H1 (cell line): ENCODE data around the gene MXD1. TPM values are rescaled to one million over a fixed set of nuclear protein-coding genes. Genes with fewer than 3 reads are reported as not detected.
A peak's percentile ranks its signal among the peaks of the same experiment; 100 is the strongest.

Source experiments
- CTCF ChIA-PET: fragments of 300-600 bp; sonication (Branson Sonifier 250); formaldehyde crosslinking; loops from one replicate; lab custom pipeline; 2021; ENCODE audit not compliant: partially characterized antibody; lab: Charles Lee
- POLR2A ChIA-PET: fragments of 300-600 bp; sonication (Branson Sonifier 250); formaldehyde crosslinking; loops from one replicate; lab custom pipeline; 2021; ENCODE audit warnings: inconsistent platforms; ENCODE audit not compliant: partially characterized antibody; lab: Charles Lee
- DNase-seq, 2 experiments: peaks; one replicate each; pipeline versions ENCODE4 v3.0.0 to v3.0.0-alpha.2; 2010 to 2022; ENCODE audit warnings: low spot score in 2 of 2, low read depth in 1 of 2, mixed read lengths in 1 of 2
- FAIRE-seq: peaks from 2 replicates; lab custom pipeline; 2011; peaks lifted over from hg19 to GRCh38; lab: Jason Lieb, UNC
- H2AFZ ChIP-seq: 2 replicates; pipeline ENCODE4 v1.8.1; 2012; ENCODE audit warnings: low read length, inconsistent platforms
- H2AK5ac ChIP-seq: 2 replicates; pipeline ENCODE4 v1.6.1; 2013; ENCODE audit warnings: low read depth, low read length
- H2BK120ac ChIP-seq: replicated peaks from 2 replicates; pipeline ENCODE3; 2013; ENCODE audit warnings: low read depth, low read length, inconsistent platforms
- H2BK12ac ChIP-seq: 2 replicates; pipeline ENCODE4 v1.6.1; 2013; ENCODE audit warnings: low read depth, low read length
- H2BK15ac ChIP-seq: 2 replicates; pipeline ENCODE4 v1.6.1; 2013; ENCODE audit warnings: low read length
- H2BK20ac ChIP-seq: 2 replicates; pipeline ENCODE4 v1.6.1; 2013; ENCODE audit warnings: low read length
- H2BK5ac ChIP-seq: 2 replicates; pipeline ENCODE4 v1.6.1; 2013; ENCODE audit warnings: low read depth, low read length
- H3K14ac ChIP-seq: 2 replicates; pipeline ENCODE4 v1.6.1; 2013; ENCODE audit warnings: inconsistent platforms; ENCODE audit not compliant: insufficient read length
- H3K18ac ChIP-seq: 2 replicates; pipeline ENCODE4 v1.6.1; 2013; ENCODE audit warnings: low read length; ENCODE audit errors: extremely low read depth
- H3K23ac ChIP-seq: 2 replicates; pipeline ENCODE4 v1.6.1; 2013; ENCODE audit warnings: inconsistent platforms; ENCODE audit not compliant: insufficient read length
- H3K23me2 ChIP-seq: 2 replicates; pipeline ENCODE4 v1.6.1; 2013; ENCODE audit warnings: low read depth, low read length
- H3K27ac ChIP-seq: 2 replicates; pipeline ENCODE4 v1.6.1; 2011; ENCODE audit warnings: low read depth, low read length, inconsistent platforms
- H3K27me3 ChIP-seq, 4 experiments: replicated peaks in 1 of 4; 1 replicate in 1 of 4; 2 replicates in 3 of 4; pipeline versions ENCODE4 v1.6.1 to v1.8.1; 2011 to 2013; ENCODE audit warnings: low read length in 3 of 4, mild to moderate bottlenecking in 3 of 4, inconsistent platforms in 2 of 4, mixed read lengths in 2 of 4, moderate library complexity in 1 of 4; ENCODE audit not compliant: control insufficient read depth in 3 of 4, insufficient read depth in 3 of 4; ENCODE audit errors: extremely low read depth in 1 of 4
- H3K36me3 ChIP-seq, 4 experiments: 2 replicates each; pipeline versions ENCODE4 v1.6.1 to v1.8.1; 2011 to 2013; ENCODE audit warnings: mild to moderate bottlenecking in 4 of 4, low read length in 3 of 4, moderate library complexity in 2 of 4, control low read depth in 1 of 4, inconsistent platforms in 1 of 4; ENCODE audit not compliant: insufficient read depth in 4 of 4, control insufficient read depth in 2 of 4
- H3K4ac ChIP-seq: replicated peaks from 2 replicates; pipeline ENCODE3; 2013; ENCODE audit warnings: low read length, low read depth, mixed read lengths, inconsistent platforms; ENCODE audit not compliant: insufficient read length
- H3K4me1 ChIP-seq, 4 experiments: replicated peaks in 1 of 4; 1 replicate in 1 of 4; 2 replicates in 3 of 4; pipeline versions ENCODE4 v1.6.1 to v1.8.1; 2011 to 2013; ENCODE audit warnings: low read length in 3 of 4, inconsistent platforms in 2 of 4, mixed read lengths in 1 of 4; ENCODE audit not compliant: insufficient read depth in 4 of 4, control insufficient read depth in 3 of 4
- H3K4me2 ChIP-seq, 2 experiments: 2 replicates each; pipeline versions ENCODE4 v1.6.1 to v1.8.1; 2011 to 2013; ENCODE audit warnings: low read depth in 2 of 2, low read length in 2 of 2, control low read depth in 1 of 2, inconsistent platforms in 1 of 2, mild to moderate bottlenecking in 1 of 2; ENCODE audit not compliant: insufficient read depth in 1 of 2
- H3K4me3 ChIP-seq, 4 experiments: fragments of 200-600, 300-600 bp in 1 of 4; sonication (generic), shearing (Covaris generic), sonication (Bioruptor Twin) in 1 of 4; 2 replicates each; pipeline versions ENCODE4 v1.5.1 to v1.8.1; 2011 to 2016; ENCODE audit warnings: low read length in 4 of 4, low read depth in 3 of 4, control low read depth in 2 of 4, inconsistent platforms in 2 of 4, mild to moderate bottlenecking in 2 of 4, mixed read lengths in 1 of 4, moderate library complexity in 1 of 4; ENCODE audit not compliant: insufficient read depth in 2 of 4; ENCODE audit errors: extremely low read depth in 1 of 4
- H3K56ac ChIP-seq: replicated peaks from 2 replicates; pipeline ENCODE3; 2013; ENCODE audit warnings: low read depth, mild to moderate bottlenecking, mixed read lengths, low read length, inconsistent platforms; ENCODE audit not compliant: insufficient read length
- H3K79me1 ChIP-seq: 2 replicates; pipeline ENCODE4 v1.6.1; 2013; ENCODE audit warnings: low read depth, low read length, control low read depth
- H3K79me2 ChIP-seq, 2 experiments: 2 replicates each; pipeline versions ENCODE4 v1.6.1 to v1.8.1; 2012 to 2013; ENCODE audit warnings: low read length in 2 of 2, mild to moderate bottlenecking in 2 of 2, inconsistent platforms in 1 of 2; ENCODE audit not compliant: insufficient read depth in 2 of 2, control insufficient read depth in 1 of 2
- H3K9ac ChIP-seq, 4 experiments: replicated peaks in 1 of 4; 1 replicate in 1 of 4; 2 replicates in 3 of 4; pipeline versions ENCODE4 v1.6.1 to v1.8.1; 2011 to 2013; ENCODE audit warnings: low read depth in 3 of 4, low read length in 3 of 4, control low read depth in 2 of 4, mild to moderate bottlenecking in 2 of 4, moderate library complexity in 2 of 4, inconsistent platforms in 1 of 4; ENCODE audit errors: extremely low read depth in 1 of 4
- H3K9me3 ChIP-seq, 2 experiments: 2 replicates each; pipeline versions ENCODE4 v1.6.1 to v1.8.1; 2012 to 2013; ENCODE audit warnings: mild to moderate bottlenecking in 2 of 2, moderate library complexity in 2 of 2, control low read depth in 1 of 2, inconsistent platforms in 1 of 2, low read depth in 1 of 2, low read length in 1 of 2, mixed read lengths in 1 of 2; ENCODE audit not compliant: insufficient read depth in 2 of 2
- H4K20me1 ChIP-seq, 2 experiments: replicated peaks in 1 of 2; 2 replicates each; pipeline versions ENCODE3 to v1.8.1; 2011 to 2013; ENCODE audit warnings: inconsistent platforms in 2 of 2, low read length in 2 of 2, mild to moderate bottlenecking in 1 of 2; ENCODE audit not compliant: insufficient read depth in 2 of 2, control insufficient read depth in 1 of 2
- H4K5ac ChIP-seq: 2 replicates; pipeline ENCODE4 v1.6.1; 2013; ENCODE audit warnings: low read length, low read depth, mixed read lengths, inconsistent platforms; ENCODE audit not compliant: insufficient read length
- H4K8ac ChIP-seq: 2 replicates; pipeline ENCODE4 v1.8.0; 2013; ENCODE audit warnings: mild to moderate bottlenecking, moderate library complexity, low read length, inconsistent platforms; ENCODE audit not compliant: insufficient read depth; ENCODE audit errors: extremely low read depth
- H4K91ac ChIP-seq: replicated peaks from 2 replicates; pipeline ENCODE3; 2013; ENCODE audit warnings: low read length, mixed read lengths, inconsistent platforms; ENCODE audit not compliant: insufficient read length
- BRCA1 ChIP-seq: IDR thresholded peaks from 2 replicates; pipeline ENCODE4 v1.6.1; 2012; ENCODE audit warnings: low read depth, low read length, improper control_type of control experiment
- EGR1 ChIP-seq: IDR thresholded peaks from 2 replicates; pipeline ENCODE4 v1.6.1; 2011; ENCODE audit warnings: low read depth, low read length, borderline replicate concordance
- GTF2F1 ChIP-seq: IDR thresholded peaks from 2 replicates; pipeline ENCODE4 v1.6.1; 2012; ENCODE audit warnings: low read depth, low read length, improper control_type of control experiment, borderline replicate concordance
- HDAC6 ChIP-seq: IDR thresholded peaks from one replicate; pipeline ENCODE4 v1.7.1; 2012; ENCODE audit warnings: low read depth, mild to moderate bottlenecking, inconsistent platforms, low read length, moderate library complexity
- KDM4A ChIP-seq: IDR thresholded peaks from one replicate; pipeline ENCODE4 v1.7.1; 2012; ENCODE audit warnings: low read depth, mild to moderate bottlenecking, moderate library complexity, low read length, inconsistent platforms; ENCODE audit not compliant: severe bottlenecking
- NANOG ChIP-seq: IDR thresholded peaks from 2 replicates; pipeline ENCODE4 v1.6.1; 2011; ENCODE audit warnings: low read length, low read depth, mild to moderate bottlenecking, inconsistent platforms; ENCODE audit not compliant: insufficient read depth, poor library complexity, severe bottlenecking
- RFX5 ChIP-seq: IDR thresholded peaks from 2 replicates; pipeline ENCODE4 v1.6.1; 2011; ENCODE audit warnings: low read depth, low read length, improper control_type of control experiment, borderline replicate concordance
- TAF7 ChIP-seq: optimal IDR thresholded peaks from 2 replicates; pipeline ENCODE3; 2011; ENCODE audit warnings: low read depth, mild to moderate bottlenecking, inconsistent platforms, low read length, moderate library complexity, borderline replicate concordance
- TEAD4 ChIP-seq: IDR thresholded peaks from 2 replicates; pipeline ENCODE4 v1.6.1; 2012; ENCODE audit warnings: low read depth, low read length, inconsistent platforms, mixed read lengths
- WGBS, 2 experiments: shearing (Covaris generic) in 1 of 2; methylation state at CpG; one replicate each; pipeline versions ENCODE4 v1.1.6 to v1.1.7; 2013 to 2015; ENCODE audit warnings: low lambda C conversion rate in 2 of 2, mixed read lengths in 2 of 2, inconsistent platforms in 1 of 2, low coverage in 1 of 2, missing lambda C conversion rate in 1 of 2; ENCODE audit not compliant: insufficient replicate concordance in 2 of 2, insufficient coverage in 1 of 2, insufficient read length in 1 of 2; ENCODE audit errors: extremely low coverage in 1 of 2, missing lambda C conversion rate in 1 of 2; 5-methylcytosine and 5-hydroxymethylcytosine counted together
- polyA plus RNA-seq, 7 experiments: library from polyadenylated mRNA; depleted of rRNA in 3 of 7; stranded (reverse) in 5 of 7; unstranded in 2 of 7; fragments of >200 nt in 5 of 7; fragments of 200-250 nt in 2 of 7; gene quantifications; 1 replicate in 5 of 7; 2 replicates in 1 of 7; 4 replicates in 1 of 7; pipeline versions ENCODE4 v1.2.1 to v1.2.3, GENCODE V29; 2011 to 2013; ENCODE audit warnings: missing spikeins in 2 of 7, mixed read lengths in 2 of 7
- total RNA-seq: library from RNA; stranded (reverse); fragmentation: NEBNext Ultra II Directional; extraction: Animal tissue kit (Norgen Biotek cat#: 25700); gene quantifications from 2 replicates; pipeline ENCODE4 v1.2.1, GENCODE V29; 2021

MXD1 gene
- total and polyA plus RNA-seq, 2 of the 8 experiments (the other 6 are each of a cell fraction or from before 2014, with no cell fraction given) = 1.6 to 2.6 TPM

- CTCF ChIA-PET = interaction anchor here (1.6 kb wide), 1 partner anchor 28 kb away, joined by 3 read pairs; no protein-coding TSS in a partner anchor
- Histone ChIP-seq H2BK12ac (0 out of 2 replicates have a peak overlapping the region, but pooled peaks have one; percentile 5), H3K18ac (no peak overlapping the region), H3K4ac (no peak overlapping the region), H4K20me1 (no peaks in the 10 kb centered on the region), H3K4me1 (peaks cover 0 to 7% (median 0%) of the 10 kb centered on the region in 4 experiments; a peak in 1 of 7 replicates), H3K9ac (no peak overlapping the region), H3K14ac (no peak overlapping the region), H3K4me2 (no peak overlapping the region), H3K9me3 (no peaks in the 10 kb centered on the region), H3K27ac (no peak overlapping the region), H3K27me3 (no peaks in the 10 kb centered on the region), H3K36me3 (no peaks in the 10 kb centered on the region), H3K23ac (no peak overlapping the region), H2BK15ac (no peak overlapping the region), H2BK20ac (no peak overlapping the region), H4K91ac (no peak overlapping the region), H2BK5ac (no peak overlapping the region), H4K5ac (no peak overlapping the region), H2AFZ (no peak overlapping the region), H2AK5ac (no peak overlapping the region; the same call in 1 of the 2 replicates), H4K8ac (no peak overlapping the region), H3K79me1 (no peaks in the 10 kb centered on the region), H3K4me3 (no peak overlapping the region), H2BK120ac (no peak overlapping the region), H3K56ac (no peak overlapping the region), H3K23me2 (no peaks in the 10 kb centered on the region), H3K79me2 (no peaks in the 10 kb centered on the region)
- no peak for FAIRE-seq
- POLR2A ChIA-PET = interaction anchor here (0.6 to 2.6 kb wide), 2 partner anchors 9 to 10 kb away, joined by 3 to 7 read pairs; no protein-coding TSS in a partner anchor
- WGBS, 2 experiments = 94% methylated on average over 8 of the region's 8 CpGs; no CpG with 5 or more reads in 1 of the 2 experiments
- DNase-seq = no peak
- TF ChIP-seq TEAD4 = no peak
- TF ChIP-seq EGR1 = no peak
- TF ChIP-seq RFX5 = no peak
- no peak for TF ChIP-seq TAF7
- no peak for TF ChIP-seq GTF2F1
- no peak for TF ChIP-seq KDM4A
- TF ChIP-seq NANOG = no peak
- TF ChIP-seq HDAC6 = no peak
- TF ChIP-seq BRCA1 = no peak
Observed at GRCh38 chr2:69965756-69966445, 51.0 kb downstream of the MXD1 start.
